Pulmonary artery endothelial cell (primary cell): ENCODE results near the gene TMEM114. TPM values are rescaled to one million over a fixed set of nuclear protein-coding genes. Genes with fewer than 3 reads are reported as not detected.
"Not testable (repeated sequence)": the region's sequence is repeated elsewhere in the genome, so short reads cannot be mapped to it uniquely, and the experiment has no call there.

Source experiments
- DNase-seq: peaks from one replicate; pipeline ENCODE4 v3.0.0-alpha.2; 2011; ENCODE audit warnings: low read depth, low spot score
- total RNA-seq: library from RNA; depleted of rRNA; stranded (reverse); fragments of >200 nt; gene quantifications from 2 replicates; pipeline ENCODE4 v1.2.3, GENCODE V29; 2014

TMEM114 gene
- total RNA-seq, 1 donor from 2014 or later = not detected

DNA sequence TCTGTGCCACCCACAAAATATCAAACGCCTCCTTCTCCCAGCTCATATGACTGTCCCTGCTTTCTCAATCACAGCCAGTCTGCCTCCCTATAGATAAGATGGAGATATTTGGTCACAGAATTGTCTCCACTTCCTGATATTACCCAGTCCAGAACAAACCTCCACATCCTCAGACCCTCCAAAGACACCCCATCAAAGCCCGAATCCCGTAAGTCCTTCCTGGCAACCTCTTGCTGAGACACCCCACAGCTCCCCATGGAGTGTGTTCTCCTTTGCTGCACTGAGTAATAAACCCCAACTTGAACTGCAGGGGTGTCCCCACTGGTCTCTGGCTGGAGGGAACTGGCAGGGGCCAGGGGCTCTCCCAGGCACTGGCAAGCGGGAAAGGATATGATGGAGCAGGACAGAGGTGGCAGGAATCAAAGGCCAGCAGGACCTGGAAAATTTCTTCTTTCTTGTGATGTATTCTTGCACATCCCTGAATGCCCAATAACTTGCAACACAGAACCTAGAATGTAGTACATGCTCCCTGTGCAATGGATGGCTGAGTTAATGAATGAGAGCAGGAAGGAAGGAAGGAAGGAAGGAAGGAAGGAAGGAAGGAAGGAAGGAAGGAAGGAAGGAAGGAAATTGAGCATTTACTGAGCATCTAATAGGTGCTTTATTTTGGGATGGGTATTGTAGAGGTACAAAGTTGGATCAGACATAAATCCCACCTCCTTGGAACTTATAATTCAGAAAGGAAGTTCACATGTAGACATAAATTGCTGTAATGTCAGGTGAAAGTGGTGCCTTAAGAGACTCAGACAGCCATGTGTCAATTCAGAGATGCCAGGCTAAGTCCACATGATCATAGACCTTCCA lies 13.9 kb downstream of the TMEM114 start:
- no peak for DNase-seq

DNA sequence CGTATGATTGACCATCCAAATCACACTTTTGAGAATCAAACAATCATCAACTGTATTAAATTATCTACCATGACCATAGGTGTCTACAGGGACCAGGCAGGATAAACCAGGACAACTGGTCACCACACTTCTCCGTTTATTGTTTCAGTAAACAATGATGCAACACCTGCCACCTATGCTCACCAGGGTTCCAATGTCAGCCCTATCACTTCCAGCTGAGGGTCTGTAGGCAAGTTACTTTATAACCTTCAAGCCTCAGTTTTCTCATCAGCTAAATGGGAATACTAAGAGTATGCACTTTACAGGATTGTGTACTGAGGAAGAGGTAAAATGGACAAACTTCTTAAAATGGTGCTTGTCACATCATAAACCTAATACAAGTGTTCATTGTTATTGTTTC lies 14.9 kb downstream of the TMEM114 start:
- no peak for DNase-seq

DNA sequence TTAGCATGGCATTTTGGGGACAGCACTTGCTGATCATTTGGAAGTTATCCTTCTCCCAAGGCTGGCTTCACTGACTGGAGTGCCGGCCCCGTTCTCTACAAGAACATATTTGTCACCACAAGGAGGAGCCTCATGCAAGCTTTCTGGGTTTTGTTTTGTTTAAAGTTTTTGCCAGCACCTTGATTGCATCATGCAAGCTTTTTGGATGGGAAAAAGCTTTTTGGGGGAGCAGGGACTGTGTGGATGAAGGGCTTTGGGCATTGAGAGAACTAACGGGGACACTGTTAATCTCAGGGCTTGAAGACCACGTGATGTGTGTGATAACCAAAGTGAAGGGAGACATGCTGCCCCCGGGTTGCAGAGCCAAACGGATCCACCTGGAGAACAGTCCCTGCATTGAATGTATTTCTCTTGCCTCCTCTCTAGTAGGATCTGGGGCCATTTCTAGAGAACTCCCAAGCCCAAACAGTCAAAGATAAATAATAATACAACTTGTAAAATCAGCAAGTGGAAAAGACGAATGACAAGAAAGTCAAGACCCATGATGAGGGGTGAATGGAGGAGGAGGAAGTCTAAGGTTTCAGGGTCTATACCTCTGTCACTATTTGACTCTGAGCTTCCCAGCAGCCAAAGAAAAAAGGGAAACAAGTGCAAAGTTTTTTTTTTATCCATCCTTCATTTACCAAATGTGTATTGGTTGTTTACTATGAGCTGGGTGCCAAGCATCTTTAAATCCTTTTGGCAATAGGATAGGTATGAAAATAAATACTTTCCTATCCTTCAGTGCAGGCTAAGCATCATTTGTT lies 17.2 kb downstream of the TMEM114 start:
- DNase-seq = no peak

DNA sequence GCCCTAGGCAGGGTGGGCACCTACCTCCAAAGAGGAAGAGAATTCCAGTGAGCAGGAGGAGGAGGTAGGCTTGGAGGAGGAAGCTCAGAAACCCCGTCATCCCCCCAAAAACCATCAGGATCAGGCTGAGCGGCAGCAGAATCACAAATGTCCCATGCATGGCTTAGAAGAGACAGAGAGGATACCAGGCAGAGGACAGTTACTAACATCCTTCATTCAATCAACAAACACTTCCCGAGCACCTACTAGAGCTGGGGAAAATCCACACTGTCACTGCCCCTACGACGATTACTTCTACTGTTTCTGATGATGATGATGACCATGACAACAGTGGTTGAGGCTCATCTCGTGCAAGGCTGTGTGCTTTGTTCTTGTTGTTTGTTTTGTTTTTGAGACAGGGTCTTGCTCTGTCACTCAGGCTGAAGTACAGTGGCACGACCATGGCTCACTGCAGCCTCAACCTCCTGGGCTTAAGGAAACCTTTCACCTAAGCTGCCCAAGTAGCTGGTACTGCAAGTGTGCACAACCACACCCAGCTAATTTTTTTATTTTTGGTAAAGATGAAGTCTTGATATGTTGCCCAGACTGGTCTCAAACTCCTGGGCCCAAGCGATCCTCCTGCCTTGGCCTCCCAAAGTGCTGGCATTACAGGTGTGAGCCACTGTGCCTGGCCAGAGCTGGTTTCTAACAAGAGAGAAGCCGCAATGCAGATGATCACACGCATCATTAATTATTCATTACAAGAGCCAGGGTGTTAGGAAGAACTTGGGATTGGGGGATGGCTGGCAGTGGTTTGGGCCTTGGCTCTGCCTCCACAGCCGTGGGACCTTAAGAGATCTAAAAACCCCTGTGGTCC lies 18.0 kb downstream of the TMEM114 start:
- no peak for DNase-seq

DNA sequence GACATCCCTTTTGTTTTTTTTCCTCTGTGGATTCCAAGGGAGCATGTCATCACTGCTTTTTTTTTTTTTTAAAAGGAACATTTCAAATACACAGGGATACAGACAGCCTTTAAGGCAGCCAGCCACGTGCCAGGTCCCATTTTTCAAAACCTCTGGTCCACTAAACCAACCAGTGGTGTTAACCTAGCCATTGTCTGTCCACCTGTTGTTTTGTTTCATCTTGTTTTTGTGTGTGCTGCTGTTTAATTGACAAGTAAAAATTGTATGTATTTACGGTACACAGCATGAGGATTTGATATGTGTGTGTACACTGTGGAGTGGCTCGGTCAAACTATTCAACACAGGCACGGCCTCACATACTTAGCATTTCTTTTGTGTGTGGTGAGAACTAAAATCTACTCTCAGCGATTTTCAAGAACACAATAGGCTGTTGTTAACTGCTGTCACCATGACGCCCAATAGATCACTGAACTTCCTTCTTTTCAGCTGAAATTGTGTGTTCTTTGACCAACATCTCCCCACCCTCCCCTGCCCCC lies 19.2 kb downstream of the TMEM114 start:
- no peak for DNase-seq

DNA sequence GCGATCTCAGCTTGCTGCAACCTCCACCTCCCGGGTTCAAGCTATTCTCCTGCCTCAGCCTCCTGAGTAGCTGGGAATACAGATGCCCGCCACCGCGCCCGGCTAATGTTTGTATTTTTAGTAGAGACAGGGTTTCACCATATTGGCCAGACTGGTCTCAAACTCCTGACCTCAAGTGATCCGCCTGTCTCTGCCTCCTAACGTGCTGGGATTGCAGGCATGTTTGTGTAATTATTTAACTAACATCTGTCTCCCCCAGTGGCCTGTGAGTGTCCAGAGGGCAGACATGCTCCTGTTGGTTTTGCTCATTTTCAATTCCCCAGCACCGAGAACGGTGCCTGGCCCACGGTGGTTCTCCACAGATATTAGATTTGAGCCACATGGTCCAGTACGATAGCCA lies 19.9 kb downstream of the TMEM114 start:
- DNase-seq = not testable (repeated sequence)

DNA sequence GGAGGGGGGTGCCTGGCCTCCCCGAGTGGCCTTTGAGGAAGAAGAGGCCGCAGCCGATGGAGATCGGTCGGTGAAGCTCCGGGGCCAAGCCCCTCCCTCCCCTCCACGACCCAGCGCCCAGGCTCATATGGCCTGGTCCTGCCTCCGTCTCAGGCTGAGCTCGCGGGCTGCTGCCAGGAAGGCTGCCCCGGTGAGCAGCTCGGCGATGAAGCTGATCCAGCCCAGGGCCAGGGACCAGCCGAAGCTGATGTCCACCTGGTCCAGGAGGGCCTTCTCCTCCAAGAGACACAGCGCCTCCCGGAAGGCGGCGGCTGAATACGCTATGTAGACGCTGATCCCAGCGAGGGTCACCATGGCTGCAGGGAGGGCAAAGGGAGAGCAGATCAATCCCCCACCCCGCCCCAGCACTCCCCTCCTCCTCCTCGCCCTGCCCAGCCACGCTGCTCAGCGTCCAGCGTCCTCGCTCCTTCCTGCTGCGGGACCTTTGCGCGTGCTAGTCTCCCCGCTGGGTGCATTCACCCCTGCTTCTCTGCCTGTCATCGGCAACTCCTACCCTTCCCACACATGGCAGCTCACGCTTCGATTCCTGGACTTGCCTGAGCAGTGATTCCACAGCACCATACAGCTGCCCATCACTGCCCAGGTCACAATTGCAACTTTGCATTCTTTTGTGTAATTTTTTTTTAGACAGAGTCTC lies 20.5 kb downstream of the TMEM114 start:
- DNase-seq = no peak

DNA sequence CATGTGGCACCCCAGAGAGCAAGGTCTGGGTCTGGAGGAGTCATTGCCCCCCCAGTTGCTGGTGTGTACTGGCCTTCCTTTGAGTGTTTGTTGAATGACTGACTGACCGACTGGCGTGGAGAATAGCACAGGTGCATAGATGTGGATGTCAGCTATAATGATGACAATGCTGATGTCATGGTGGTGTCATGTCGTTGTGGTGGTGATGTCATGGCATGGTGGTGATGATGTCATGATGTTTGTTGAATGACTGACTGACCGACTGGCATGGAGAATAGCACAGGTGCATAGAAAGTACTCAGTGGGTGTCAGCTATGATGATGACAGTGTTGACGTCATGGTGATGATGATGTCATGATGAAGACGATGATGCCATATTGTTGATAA lies 22.1 kb downstream of the TMEM114 start:
- no peak for DNase-seq

DNA sequence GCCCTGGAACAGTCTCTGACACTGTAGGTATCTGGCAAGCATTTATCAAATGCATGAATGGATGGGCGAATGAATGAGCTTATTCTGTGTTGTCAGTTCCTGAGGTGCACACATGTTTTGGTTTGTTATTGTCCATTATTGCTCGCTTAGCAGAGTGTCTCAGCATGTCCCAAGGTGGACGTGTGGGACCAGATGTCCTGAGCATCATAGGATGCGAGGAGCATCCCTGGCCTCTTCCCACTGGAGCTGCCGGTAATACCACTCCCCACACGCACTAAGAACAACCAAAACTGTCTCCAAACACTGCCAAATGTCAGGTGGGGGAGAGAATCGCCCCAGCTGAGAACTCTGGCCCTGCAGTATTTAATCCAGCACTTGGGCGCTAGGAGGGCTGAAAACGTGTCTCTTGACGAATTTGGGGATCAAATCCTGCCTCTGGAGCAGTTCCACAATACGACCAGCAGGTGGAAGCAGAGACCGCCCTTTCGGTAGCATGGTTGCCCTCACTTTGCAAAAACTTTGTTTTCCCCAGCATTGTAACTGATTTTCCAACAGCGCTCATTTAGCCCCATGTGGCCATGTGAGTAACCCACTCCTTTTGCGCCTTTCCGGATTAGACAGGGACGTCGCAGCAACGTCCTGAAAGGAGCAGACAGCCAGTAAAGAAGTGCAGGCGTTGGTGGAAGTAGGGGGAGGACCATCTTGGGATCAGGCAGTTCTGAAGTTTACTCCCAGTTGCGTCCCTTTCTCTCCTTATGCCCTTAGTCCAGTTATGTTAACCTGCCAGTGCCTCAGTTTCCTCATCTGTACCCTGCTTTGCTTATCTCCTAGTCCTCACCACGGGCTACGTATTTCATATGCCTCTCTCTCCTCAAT lies 22.7 kb downstream of the TMEM114 start:
- DNase-seq = peak; percentile 60

DNA sequence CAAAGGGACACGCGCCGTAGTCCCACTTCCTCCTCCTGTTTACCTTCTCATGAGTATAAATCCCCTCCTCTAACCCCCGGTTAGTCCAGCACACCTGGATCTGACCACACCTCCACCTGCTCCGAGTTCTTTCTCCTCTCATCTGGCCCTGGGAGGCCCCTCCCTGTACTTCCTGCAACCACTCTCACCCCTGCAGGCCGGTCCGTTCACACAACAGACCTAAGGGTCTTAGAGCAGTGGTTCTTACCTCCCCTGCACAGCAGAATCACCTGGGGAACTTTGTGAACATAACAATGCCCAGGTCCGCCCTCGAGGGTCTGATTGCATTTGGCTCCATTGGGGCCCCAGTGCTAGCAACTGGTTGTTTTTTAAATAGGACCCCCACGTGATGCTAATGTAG lies 24.8 kb downstream of the TMEM114 start:
- no peak for DNase-seq

DNA sequence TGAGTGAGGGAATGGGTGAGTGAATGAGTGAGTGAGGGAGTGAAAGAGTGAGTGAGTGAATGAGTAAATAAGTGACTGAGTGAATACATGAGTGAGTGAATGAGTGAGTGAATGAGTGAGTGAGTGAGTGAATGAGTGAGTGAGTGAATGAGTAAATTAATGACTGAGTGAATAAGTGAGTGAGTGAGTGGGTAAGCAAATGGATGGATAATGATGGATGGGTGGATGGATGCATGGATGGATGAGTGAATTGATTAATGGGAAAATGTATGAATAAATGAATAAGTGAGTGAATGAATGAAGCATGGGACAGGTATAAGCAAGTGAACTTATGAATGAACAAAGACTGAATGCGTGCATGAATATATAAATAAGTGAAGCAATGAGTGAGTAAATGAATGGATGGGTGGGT lies 25.4 kb downstream of the TMEM114 start:
- no peak for DNase-seq

DNA sequence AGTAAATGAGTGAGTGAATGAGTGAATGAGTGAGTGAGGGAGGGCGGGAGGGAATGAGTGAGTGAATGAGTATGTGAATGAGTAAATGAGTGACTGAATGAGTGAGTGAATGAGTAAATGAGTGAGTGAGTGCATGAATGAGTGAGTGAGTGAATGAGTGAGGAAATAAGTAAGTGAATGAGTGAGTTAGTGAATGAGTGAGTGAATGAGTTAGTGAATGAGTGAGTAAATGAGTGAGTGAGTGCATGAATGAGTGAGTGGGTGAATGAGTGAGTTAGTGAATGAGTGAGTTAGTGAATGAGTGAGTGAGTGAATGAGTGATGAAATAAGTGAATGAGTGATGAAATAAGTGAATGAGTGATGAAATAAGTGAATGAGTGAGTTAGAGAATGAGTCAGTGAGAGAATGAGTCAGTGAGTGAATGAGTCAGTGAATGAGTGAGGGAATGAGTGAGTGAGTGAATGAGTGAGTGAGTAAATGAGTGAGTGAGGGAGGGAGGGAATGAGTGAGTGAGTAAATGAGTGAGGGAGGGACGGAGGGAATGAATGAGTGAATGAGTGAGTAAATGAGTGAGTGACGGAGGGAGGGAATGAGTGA lies 26.3 kb downstream of the TMEM114 start:
- DNase-seq = not testable (repeated sequence)

DNA sequence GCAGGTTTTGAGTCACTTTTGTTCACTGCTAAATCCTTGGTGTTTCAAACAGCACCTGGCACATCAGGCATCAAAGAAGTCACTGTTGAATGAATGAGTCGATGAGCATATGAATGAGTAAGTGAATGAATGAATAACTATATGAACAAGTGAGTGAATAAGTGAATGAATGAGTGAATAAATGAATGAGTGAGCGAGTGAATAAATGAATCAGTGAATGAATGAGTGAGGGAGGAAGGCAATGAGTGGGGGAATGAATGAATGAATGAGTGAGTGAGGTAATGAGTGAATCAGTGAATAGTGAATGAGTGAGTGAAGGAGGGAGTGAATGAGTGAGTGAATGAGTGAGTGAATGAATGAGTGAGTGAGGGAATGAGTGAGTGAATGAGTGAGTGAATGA lies 28.8 kb downstream of the TMEM114 start:
- DNase-seq = no peak

DNA sequence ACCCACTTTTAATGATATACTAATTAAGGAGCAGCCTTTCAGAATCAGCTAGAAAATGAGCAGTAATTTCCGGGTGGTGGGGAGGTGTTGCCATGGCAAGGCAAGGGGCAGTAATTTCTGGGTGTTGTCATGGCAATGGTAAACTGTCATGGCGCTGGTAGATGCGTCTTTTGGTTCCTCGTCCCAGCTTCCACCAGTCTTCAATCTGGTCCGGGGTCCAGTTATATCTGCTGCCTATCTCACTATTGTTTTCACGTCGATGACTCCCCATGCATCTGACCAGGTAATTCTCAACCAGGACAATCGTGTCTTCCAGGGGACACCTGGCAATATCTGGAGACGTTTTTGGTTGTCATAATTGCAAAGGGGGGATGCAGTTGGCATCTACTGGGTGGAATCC lies 34.9 kb downstream of the TMEM114 start:
- no peak for DNase-seq

DNA sequence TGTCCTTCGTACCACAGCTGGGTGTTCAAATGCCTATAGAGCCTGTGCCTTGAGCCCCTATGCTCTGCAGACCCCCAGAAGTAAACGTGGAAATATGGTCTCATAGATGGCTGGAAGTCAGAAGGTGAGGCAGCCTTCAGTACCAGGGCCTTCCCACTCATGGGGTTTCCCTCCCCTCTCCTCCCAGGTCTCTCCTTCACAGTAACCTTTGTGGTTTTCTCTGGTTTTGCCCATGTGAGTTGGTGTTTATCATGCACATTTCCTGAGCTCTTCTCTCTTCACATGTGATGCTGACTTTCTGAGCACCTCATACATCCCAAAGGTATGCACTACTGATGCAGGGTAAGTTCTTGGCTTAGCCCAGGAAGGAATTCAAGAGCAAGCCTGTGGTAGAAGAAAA lies 35.4 kb downstream of the TMEM114 start:
- DNase-seq = no peak

DNA sequence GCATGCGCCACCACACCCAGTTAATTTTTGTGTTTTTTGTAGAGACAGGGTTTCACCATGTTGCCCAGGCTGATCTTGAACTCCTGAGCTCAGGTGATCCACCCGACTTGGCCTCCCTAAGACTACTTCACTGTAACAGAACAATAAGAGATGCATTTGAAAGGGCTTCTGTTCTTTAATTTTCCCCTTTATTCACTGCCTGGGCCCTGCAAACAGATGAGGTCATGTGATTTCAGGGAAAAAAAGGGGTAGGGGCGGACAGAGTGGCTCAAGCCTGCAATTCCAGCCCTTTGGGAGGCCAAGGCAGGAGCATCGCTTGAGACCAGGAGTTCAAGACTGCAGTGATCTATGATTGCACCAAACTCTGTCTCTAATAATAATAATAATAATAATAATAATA lies 36.3 kb downstream of the TMEM114 start:
- no peak for DNase-seq

DNA sequence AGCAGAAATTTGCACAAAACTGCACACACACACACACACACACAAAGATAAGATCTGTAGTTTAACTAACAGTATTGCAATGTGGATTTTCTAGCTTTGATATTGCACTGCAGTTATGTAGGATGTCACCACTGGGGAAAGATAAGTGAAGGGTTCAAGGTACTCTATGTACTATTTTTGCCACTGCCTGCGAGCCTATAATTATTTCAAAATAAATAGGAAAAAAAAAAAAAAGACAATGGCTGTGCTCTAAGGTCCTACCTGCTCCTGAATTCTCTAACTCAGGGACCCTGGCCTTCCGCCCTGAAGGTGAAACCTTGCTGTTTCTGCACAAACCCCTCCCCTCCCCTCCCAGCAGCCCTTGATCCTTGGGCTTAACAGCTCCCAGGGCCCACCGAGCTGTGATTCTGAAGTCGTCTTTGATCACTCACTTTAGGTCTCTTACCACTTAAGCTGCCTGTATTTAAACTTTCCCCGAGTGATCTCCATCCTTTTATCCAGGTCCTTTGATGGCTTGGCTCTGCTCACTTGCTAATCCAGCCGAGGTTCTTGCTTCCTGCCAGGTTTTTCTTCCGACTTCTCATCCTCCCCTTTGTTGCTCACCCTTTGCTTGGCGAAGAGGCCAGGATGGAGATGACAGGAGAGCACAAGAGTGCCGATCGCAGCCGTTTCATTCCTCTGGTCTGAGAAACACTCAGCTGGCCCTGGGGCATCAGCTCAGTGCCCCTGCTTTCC lies 37.7 kb downstream of the TMEM114 start:
- no peak for DNase-seq

DNA sequence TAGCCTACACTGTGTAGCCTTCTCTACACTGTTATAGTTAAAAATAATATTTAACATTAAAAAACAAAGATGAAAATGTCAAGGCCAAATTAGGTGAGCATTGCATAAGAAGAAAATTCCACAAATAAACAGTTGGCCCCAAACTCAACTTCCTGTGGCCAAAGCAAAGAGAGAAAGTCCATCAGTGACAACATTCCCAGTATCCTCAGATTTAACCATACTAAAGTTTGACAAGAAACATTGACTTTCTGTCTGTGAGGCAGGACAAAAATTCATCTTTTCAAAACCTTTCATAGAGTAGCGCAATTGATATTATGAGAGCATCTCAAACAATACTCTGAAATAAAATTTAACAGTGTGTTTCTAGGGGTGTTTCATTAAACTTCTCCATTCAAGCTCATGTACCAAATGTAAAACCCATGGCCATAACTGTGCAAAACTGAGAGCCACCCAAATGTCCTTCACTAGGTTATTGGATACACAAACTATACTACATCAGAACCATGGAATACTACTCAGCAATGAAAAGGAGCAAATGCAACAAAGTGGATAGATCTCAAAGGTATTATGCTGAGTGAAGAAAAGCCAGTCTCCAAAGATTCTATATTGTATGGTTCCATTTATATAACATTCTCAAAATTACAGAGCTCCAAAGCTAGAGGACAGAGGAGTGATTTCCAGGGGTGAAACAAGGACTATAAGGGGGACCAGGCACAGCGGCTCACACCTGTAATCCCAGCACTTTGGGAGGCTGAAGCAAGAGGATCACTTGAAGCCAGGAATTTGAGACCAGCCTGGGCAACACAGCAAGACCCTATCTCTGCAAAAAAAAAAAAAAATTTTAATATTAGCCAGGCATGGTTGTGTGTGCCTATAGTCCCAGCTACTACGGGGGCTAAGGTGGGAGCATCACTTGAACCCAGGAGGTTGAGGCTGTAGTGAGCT lies 38.7 kb downstream of the TMEM114 start:
- DNase-seq = no peak
